Naive B cell (primary cell): ENCODE data around the gene RNPEPL1. TPM values are rescaled to one million over a fixed set of nuclear protein-coding genes. Genes with fewer than 3 reads are reported as not detected.

Experiments
- ATAC-seq, 2 donors: fragments of 150-1000 bp; cut with Tn5 transposase; 2 replicates each; pipeline ENCODE4 v1.10.0; 2021; ENCODE audit warnings: low read depth in 2 of 2, mild to moderate bottlenecking in 2 of 2, moderate library complexity in 2 of 2
- DNase-seq: peaks from one replicate; pipeline ENCODE4 v3.0.0; 2022
- H3K27ac Mint-ChIP-seq, 6 donors: one replicate each; pipeline ENCODE4 v1.8.0; 2020 to 2022; ENCODE audit warnings: mild to moderate bottlenecking in 6 of 6, mixed read lengths in 6 of 6, moderate library complexity in 5 of 6, inconsistent platforms in 2 of 6
- H3K27me3 Mint-ChIP-seq, 3 donors: one replicate each; pipeline ENCODE4 v1.8.0; 2021 to 2022; ENCODE audit warnings: mixed read lengths in 3 of 3, mild to moderate bottlenecking in 1 of 3
- H3K36me3 Mint-ChIP-seq, 2 donors: one replicate each; pipeline ENCODE4 v1.8.0; 2020 to 2022; ENCODE audit warnings: mixed read lengths in 2 of 2, inconsistent platforms in 1 of 2, mild to moderate bottlenecking in 1 of 2
- H3K4me1 Mint-ChIP-seq, 3 donors: one replicate each; pipeline ENCODE4 v1.8.0; 2020 to 2022; ENCODE audit warnings: mixed read lengths in 3 of 3, inconsistent platforms in 1 of 3, mild to moderate bottlenecking in 1 of 3, moderate library complexity in 1 of 3
- H3K4me3 Mint-ChIP-seq, 8 donors: one replicate each; pipeline ENCODE4 v1.8.0; 2020 to 2022; ENCODE audit warnings: mild to moderate bottlenecking in 8 of 8, mixed read lengths in 8 of 8, moderate library complexity in 8 of 8, inconsistent platforms in 2 of 8
- H3K9me3 Mint-ChIP-seq, 7 donors: one replicate each; pipeline ENCODE4 v1.8.0; 2020 to 2022; ENCODE audit warnings: mixed read lengths in 7 of 7, mild to moderate bottlenecking in 5 of 7, inconsistent platforms in 2 of 7, moderate library complexity in 1 of 7
- polyA plus RNA-seq, 6 donors: library from polyadenylated mRNA; unstranded; fragments of 300-500 nt; fragmentation: Illumina TruSeq; gene quantifications; one replicate each; pipeline ENCODE4 v1.2.3, GENCODE V29; 2021; ENCODE audit warnings: low read depth in 6 of 6

RNPEPL1 gene
- polyA plus RNA-seq, 6 donors from 2014 or later: 15.6 to 44.3 (median 28.3) TPM

- Mint-ChIP-seq H3K27ac (no peak overlapping the region), H3K27me3 (peaks cover 0 to 3% (median 0%) of the 10 kb centered on the region in 3 donors)
- no peak for ATAC-seq
These were observed 14.3 kb upstream of the RNPEPL1 start for GRCh38 chr2:240553956-240554480.

GRCh38 chr2:240554767-240555493 is 13.4 kb upstream of the RNPEPL1 start:
- peaks cover 46 to 61% (median 49%) of the 10 kb centered on the region in 3 donors for H3K4me1 Mint-ChIP-seq
- ATAC-seq: no peak
- peak overlapping the region in 1 of 8 donors; percentile 76 for H3K4me3 Mint-ChIP-seq
- peaks cover 0 to 8% of the 10 kb centered on the region in 2 donors for H3K36me3 Mint-ChIP-seq
- no peak for DNase-seq
- H3K9me3 Mint-ChIP-seq: no peaks in the 10 kb centered on the region
- H3K27me3 Mint-ChIP-seq: peaks cover 0 to 3% (median 0%) of the 10 kb centered on the region in 3 donors
- peak overlapping the region in 3 of 6 donors; percentile 5 to 67 (median 66) for H3K27ac Mint-ChIP-seq

More at GRCh38 chr2:240553956-240554480, 14.3 kb upstream of the RNPEPL1 start:
- DNase-seq: no peak
- Mint-ChIP-seq H3K4me3 (no peak overlapping the region), H3K9me3 (no peaks in the 10 kb centered on the region), H3K4me1 (peaks cover 39 to 51% (median 40%) of the 10 kb centered on the region in 3 donors), H3K36me3 (peaks cover 0 to 8% of the 10 kb centered on the region in 2 donors)

GRCh38 chr2:240555541-240556250 is 12.6 kb upstream of the RNPEPL1 start:
- Mint-ChIP-seq H3K4me1 (peaks cover 46 to 61% (median 49%) of the 10 kb centered on the region in 3 donors), H3K27me3 (peaks cover 0 to 3% (median 0%) of the 10 kb centered on the region in 3 donors), H3K4me3 (peak overlapping the region in 1 of 8 donors; percentile 76), H3K27ac (peak overlapping the region in 1 of 6 donors; percentile 66), H3K9me3 (no peaks in the 10 kb centered on the region), H3K36me3 (peaks cover 0 to 7% of the 10 kb centered on the region in 2 donors)
- ATAC-seq (no peak), DNase-seq (no peak)

GRCh38 chr2:240556553-240557100 is 11.7 kb upstream of the RNPEPL1 start:
- Mint-ChIP-seq H3K4me3 (peak overlapping the region in 7 of 8 donors; percentile 23 to 66 (median 49)), H3K27me3 (peaks cover 0 to 3% (median 0%) of the 10 kb centered on the region in 3 donors), H3K9me3 (no peaks in the 10 kb centered on the region), H3K27ac (peak overlapping the region in 2 of 6 donors; percentile 60 to 67), H3K4me1 (peaks cover 50 to 60% (median 51%) of the 10 kb centered on the region in 3 donors), H3K36me3 (peaks cover 0 to 4% of the 10 kb centered on the region in 2 donors)
- DNase-seq: peak; percentile 34
- no peak for ATAC-seq

GRCh38 chr2:240557101-240557751 is 11.1 kb upstream of the RNPEPL1 start:
- Mint-ChIP-seq H3K36me3 (no peaks in the 10 kb centered on the region), H3K4me1 (peaks cover 45 to 60% (median 47%) of the 10 kb centered on the region in 3 donors), H3K9me3 (no peaks in the 10 kb centered on the region), H3K4me3 (peak overlapping the region in 6 of 8 donors; percentile 33 to 88 (median 60)), H3K27me3 (peaks cover 0 to 3% (median 0%) of the 10 kb centered on the region in 3 donors), H3K27ac (peak overlapping the region in 1 of 6 donors; percentile 67)
- ATAC-seq (no peak), DNase-seq (no peak)

- Mint-ChIP-seq H3K27me3 (peaks cover 0 to 3% (median 0%) of the 10 kb centered on the region in 3 donors), H3K9me3 (no peaks in the 10 kb centered on the region), H3K36me3 (no peaks in the 10 kb centered on the region), H3K4me1 (peaks cover 45 to 61% (median 46%) of the 10 kb centered on the region in 3 donors), H3K4me3 (peak within 1 kb of the TSS; percentile 65 to 88 (median 76)), H3K27ac (peak within 1 kb of the TSS; percentile 51 to 93 (median 74))
- ATAC-seq (no peak), DNase-seq (peak; percentile 39)
These were observed 10.5 kb upstream of the RNPEPL1 start, which contains the start of gene ANKMY1 for GRCh38 chr2:240557808-240558207. Gene ANKMY1, minus strand, starts transcription at chr2:240557988. Its CDS starts 653 bp downstream, at chr2:240557335.

- peaks cover 45 to 61% (median 46%) of the 10 kb centered on the region in 3 donors for H3K4me1 Mint-ChIP-seq
- peak overlapping the region in 4 of 6 donors; percentile 48 to 93 (median 66) for H3K27ac Mint-ChIP-seq
- H3K27me3 Mint-ChIP-seq: peaks cover 0 to 3% (median 0%) of the 10 kb centered on the region in 3 donors
- ATAC-seq (no peak), DNase-seq (no peak)
- H3K36me3 Mint-ChIP-seq: no peaks in the 10 kb centered on the region
- H3K4me3 Mint-ChIP-seq: peak overlapping the region; percentile 65 to 88 (median 76)
- no peaks in the 10 kb centered on the region for H3K9me3 Mint-ChIP-seq
These were observed 10.0 kb upstream of the RNPEPL1 start for GRCh38 chr2:240558236-240558761.

GRCh38 chr2:240559286-240559685 is 9.0 kb upstream of the RNPEPL1 start:
- H3K9me3 Mint-ChIP-seq: no peaks in the 10 kb centered on the region
- DNase-seq (no peak), ATAC-seq (no peak)
- no peaks in the 10 kb centered on the region for H3K36me3 Mint-ChIP-seq
- peaks cover 48 to 68% (median 50%) of the 10 kb centered on the region in 3 donors for H3K4me1 Mint-ChIP-seq
- H3K27ac Mint-ChIP-seq: peak overlapping the region; percentile 48 to 95 (median 84)
- peak overlapping the region; percentile 32 to 91 (median 77) for H3K4me3 Mint-ChIP-seq
- peaks cover 0 to 3% (median 0%) of the 10 kb centered on the region in 3 donors for H3K27me3 Mint-ChIP-seq

GRCh38 chr2:240560084-240560479 is 8.2 kb upstream of the RNPEPL1 start, which contains the start of gene DUSP28:
Gene DUSP28, plus strand, starts transcription at chr2:240560357. Its CDS starts 328 bp downstream, at chr2:240560685.
- ATAC-seq: peak; percentile 73 to 74
- DNase-seq: peak; percentile 95
- Mint-ChIP-seq H3K27ac (peak within 1 kb of the TSS; percentile 93 to 98 (median 96)), H3K4me3 (peak within 1 kb of the TSS; percentile 86 to 94 (median 90)), H3K4me1 (peaks cover 50 to 69% (median 53%) of the 10 kb centered on the region in 3 donors), H3K9me3 (no peaks in the 10 kb centered on the region), H3K27me3 (peaks cover 0 to 3% (median 0%) of the 10 kb centered on the region in 3 donors), H3K36me3 (no peaks in the 10 kb centered on the region)

GRCh38 chr2:240560480-240561324 is 7.6 kb upstream of the RNPEPL1 start:
- peaks cover 0 to 3% (median 0%) of the 10 kb centered on the region in 3 donors for H3K27me3 Mint-ChIP-seq
- H3K4me1 Mint-ChIP-seq: peaks cover 53 to 74% (median 55%) of the 10 kb centered on the region in 3 donors
- DNase-seq (peak; percentile 99), ATAC-seq (peak; percentile 61 to 66)
- peak overlapping the region; percentile 86 to 94 (median 90) for H3K4me3 Mint-ChIP-seq
- no peaks in the 10 kb centered on the region for H3K9me3 Mint-ChIP-seq
- H3K36me3 Mint-ChIP-seq: no peaks in the 10 kb centered on the region
- H3K27ac Mint-ChIP-seq: peak overlapping the region; percentile 93 to 98 (median 96)

- ATAC-seq (peak; percentile 6 to 7), DNase-seq (no peak)
- no peaks in the 10 kb centered on the region for H3K9me3 Mint-ChIP-seq
- H3K27me3 Mint-ChIP-seq: peaks cover 0 to 3% (median 0%) of the 10 kb centered on the region in 3 donors
- H3K4me3 Mint-ChIP-seq: peak overlapping the region; percentile 82 to 94 (median 88)
- H3K4me1 Mint-ChIP-seq: peaks cover 52 to 74% (median 57%) of the 10 kb centered on the region in 3 donors
- no peaks in the 10 kb centered on the region for H3K36me3 Mint-ChIP-seq
- H3K27ac Mint-ChIP-seq: peak overlapping the region; percentile 93 to 98 (median 96)
These were observed 6.8 kb upstream of the RNPEPL1 start for GRCh38 chr2:240561325-240561971.
